ENCODE data around the gene KCNMA1.

The KCNMA1 gene

DNA sequence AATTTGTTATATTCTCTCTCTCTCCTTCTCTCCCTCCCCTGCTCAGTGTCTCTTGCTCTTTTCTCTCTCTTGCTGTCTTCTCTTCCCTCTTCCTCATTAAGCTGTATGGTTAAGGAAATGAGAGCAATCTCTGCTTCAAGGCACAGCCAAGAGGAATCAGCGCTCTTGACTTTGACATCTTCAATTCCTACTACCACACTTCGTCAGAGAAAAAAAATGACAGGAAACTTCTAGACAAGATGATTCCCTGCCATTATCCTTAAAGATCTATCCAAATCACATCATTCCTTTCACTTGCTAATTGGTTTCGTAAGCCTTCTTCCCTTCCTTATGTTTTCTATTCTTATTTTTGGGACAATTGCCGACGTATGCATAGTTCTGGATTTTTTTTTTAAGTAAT, 425.0 kb downstream of the KCNMA1 start:
- TF ChIP-seq, protein P1, sequence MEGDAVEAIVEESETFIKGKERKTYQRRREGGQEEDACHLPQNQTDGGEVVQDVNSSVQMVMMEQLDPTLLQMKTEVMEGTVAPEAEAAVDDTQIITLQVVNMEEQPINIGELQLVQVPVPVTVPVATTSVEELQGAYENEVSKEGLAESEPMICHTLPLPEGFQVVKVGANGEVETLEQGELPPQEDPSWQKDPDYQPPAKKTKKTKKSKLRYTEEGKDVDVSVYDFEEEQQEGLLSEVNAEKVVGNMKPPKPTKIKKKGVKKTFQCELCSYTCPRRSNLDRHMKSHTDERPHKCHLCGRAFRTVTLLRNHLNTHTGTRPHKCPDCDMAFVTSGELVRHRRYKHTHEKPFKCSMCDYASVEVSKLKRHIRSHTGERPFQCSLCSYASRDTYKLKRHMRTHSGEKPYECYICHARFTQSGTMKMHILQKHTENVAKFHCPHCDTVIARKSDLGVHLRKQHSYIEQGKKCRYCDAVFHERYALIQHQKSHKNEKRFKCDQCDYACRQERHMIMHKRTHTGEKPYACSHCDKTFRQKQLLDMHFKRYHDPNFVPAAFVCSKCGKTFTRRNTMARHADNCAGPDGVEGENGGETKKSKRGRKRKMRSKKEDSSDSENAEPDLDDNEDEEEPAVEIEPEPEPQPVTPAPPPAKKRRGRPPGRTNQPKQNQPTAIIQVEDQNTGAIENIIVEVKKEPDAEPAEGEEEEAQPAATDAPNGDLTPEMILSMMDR (IDR thresholded peaks at IDR 0.05; ENCODE audit: low read depth, low read length), result no peak

DNA sequence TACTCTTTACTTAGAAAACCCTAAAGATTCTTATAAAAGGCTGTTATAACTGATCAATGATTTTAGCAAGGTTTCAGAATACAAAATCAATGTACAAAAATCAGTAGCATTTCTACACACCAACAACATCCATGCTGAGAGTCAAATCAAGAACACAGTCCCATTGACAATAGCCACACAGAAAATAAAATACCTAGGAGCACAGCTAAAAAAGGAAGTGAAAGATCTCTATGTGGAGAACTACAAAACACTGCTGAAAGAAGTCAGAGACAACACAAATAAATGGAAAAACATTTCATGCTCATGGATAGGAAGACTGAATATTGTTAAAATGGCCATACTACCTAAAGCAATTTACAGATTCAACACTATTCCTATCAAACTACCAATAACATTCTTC, 427.0 kb downstream of the KCNMA1 start:
- TF ChIP-seq, protein P1 (IDR thresholded peaks at IDR 0.05; ENCODE audit: low read depth, low read length), result no peak
- no peak overlapping the region for H3K4me3 ChIP-seq (ENCODE audit: low read depth, low read length)

More for the DNA sequence above, 425.0 kb downstream of the KCNMA1 start:
- H3K4me3 ChIP-seq (ENCODE audit: low read depth, low read length), result no peak overlapping the region

DNA sequence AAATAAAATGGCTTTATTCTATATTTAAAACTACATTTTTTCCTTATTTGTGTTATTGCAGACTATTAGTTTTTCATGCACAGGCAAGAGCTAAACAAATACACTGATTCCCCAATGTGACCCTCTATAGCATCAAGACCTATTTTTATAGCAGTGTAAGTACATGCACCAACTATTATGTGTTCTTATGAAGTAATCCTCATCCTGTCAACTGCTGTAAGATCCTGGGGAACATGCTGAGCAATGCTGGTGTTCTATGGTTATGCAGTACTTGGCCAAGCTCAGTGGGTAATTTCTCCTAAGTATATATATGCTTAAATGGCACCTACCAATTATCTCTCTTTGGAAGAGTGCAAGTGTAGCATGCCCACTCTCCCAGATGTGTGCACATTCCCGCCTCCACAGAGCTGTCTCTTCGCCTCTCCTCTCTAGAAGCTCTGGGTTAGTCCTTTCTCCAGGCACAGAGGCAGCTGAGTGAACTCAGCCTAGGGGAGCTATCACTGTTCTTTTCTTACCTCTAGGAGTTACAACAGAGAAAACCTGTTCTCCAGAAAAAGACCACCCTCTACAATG, 428.8 kb downstream of the KCNMA1 start:
- H3K4me3 ChIP-seq (ENCODE audit: low read depth, low read length), result no peak overlapping the region
- TF ChIP-seq, protein P1 (IDR thresholded peaks at IDR 0.05; ENCODE audit: low read depth, low read length), result no peak

- no peak overlapping the region for H3K4me3 ChIP-seq (ENCODE audit: low read depth, low read length)
- TF ChIP-seq, protein P1 (IDR thresholded peaks at IDR 0.05; ENCODE audit: low read depth, low read length), result no peak
Observed at GRCh38 chr10:77207828-77208185, 429.8 kb downstream of the KCNMA1 start.

DNA sequence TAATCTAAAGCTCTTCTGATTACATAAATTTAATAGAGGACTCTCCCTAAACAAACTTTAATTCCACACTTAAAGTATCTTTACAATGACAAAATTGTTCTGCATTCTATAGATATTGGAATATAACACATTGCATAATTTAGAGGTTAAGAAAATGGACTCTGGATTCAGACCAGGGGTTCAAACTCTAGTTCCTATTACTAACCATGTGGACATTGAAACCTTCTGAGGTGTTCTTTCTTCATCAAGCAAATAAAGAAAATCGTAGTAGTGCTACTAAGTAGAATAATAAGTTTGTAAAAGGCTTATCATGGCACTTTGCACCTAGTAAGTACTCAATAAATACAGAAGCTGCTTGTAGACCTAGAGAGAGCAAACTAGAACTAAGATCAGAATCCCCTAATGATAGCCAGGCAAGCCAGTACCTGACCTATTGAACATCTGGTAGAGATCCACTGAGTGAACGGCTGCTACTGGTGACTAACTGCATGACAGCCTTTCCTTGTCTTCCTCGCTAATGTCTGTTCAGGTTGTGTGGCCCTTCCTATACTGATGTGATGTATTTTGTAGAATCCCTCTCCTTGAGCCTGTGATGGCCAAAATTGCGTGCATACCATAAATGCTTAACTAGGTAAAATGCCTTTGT, 430.3 kb downstream of the KCNMA1 start:
- H3K4me3 ChIP-seq (ENCODE audit: low read depth, low read length), result no peak overlapping the region
- TF ChIP-seq, protein P1 (IDR thresholded peaks at IDR 0.05; ENCODE audit: low read depth, low read length), result no peak

DNA sequence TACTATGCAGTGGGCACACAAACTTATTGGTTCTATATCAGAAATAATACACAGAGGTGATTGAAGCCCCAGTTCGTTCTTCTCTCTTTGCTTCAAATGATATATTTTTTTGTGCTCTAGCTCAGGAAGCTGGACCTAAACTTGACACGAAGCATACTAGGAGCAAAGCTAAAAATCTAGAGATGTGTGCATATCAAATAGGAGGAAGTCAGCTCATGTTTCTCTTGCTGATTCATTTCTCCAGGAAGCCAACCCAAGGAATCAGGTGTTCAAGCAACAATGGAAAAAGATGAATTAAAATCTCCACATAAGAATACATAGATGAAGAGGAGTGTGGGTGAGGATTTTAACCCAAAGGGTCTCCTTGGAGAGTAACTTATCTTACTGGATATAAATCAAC, 432.5 kb downstream of the KCNMA1 start:
- no peak overlapping the region for H3K4me3 ChIP-seq (ENCODE audit: low read depth, low read length)
- TF ChIP-seq, protein P1 (IDR thresholded peaks at IDR 0.05; ENCODE audit: low read depth, low read length), result no peak

GRCh38 chr10:77204171-77204570, 433.4 kb downstream of the KCNMA1 start:
- H3K4me3 ChIP-seq (ENCODE audit: low read depth, low read length), result no peak overlapping the region
- TF ChIP-seq, protein P1 (IDR thresholded peaks at IDR 0.05; ENCODE audit: low read depth, low read length), result no peak
